K562 (cell line): ENCODE results near the gene EIF5A2. TPM values are rescaled to one million over a fixed set of nuclear protein-coding genes. Genes with fewer than 3 reads are reported as not detected.
A peak's percentile ranks its signal among the peaks of the same experiment; 100 is the strongest.

Experiments
- BDP1 ChIP-seq: IDR thresholded peaks from 3 replicates; pipeline ENCODE4 v1.6.1; 2011; ENCODE audit not compliant: insufficient read length, insufficient read depth
- CHD1 ChIP-seq: fragments of 200-600 bp; sonication (generic); IDR thresholded peaks from one replicate; pipeline ENCODE4 v1.6.1; 2012; ENCODE audit warnings: mild to moderate bottlenecking, moderate library complexity, low read length, inconsistent platforms
- DIDO1 ChIP-seq: fragments of 450-650 bp; IDR thresholded peaks from 2 replicates; pipeline ENCODE4 v1.6.1; 2016; ENCODE audit warnings: low read depth, missing biosample characterization, missing genetic modification characterization
- E2F3 ChIP-seq: fragments of 250-450 bp; sonication (Bioruptor Pico); IDR thresholded peaks from 2 replicates; pipeline ENCODE4 v1.4.0; 2020; ENCODE audit warnings: mild to moderate bottlenecking
- EP300 ChIP-seq: IDR thresholded peaks from 2 replicates; pipeline ENCODE4 v1.6.1; 2012; ENCODE audit warnings: low read length, improper control_type of control experiment
- FOSL1 ChIP-seq: fragments of 200-800 bp; sonication (Bioruptor generic); conservative IDR thresholded peaks from 2 replicates; pipeline ENCODE4 v1.6.1; 2016; ENCODE audit warnings: missing genetic modification characterization, missing compliant biosample characterization
- FOXJ3 ChIP-seq: sonication (generic); formaldehyde crosslinking; IDR thresholded peaks from 2 replicates; pipeline ENCODE4 v1.4.0; 2020; ENCODE audit warnings: mild to moderate bottlenecking, missing genetic modification reagents
- KLF13 ChIP-seq: fragments of 450-650 bp; IDR thresholded peaks from 2 replicates; pipeline ENCODE4 v1.6.1; 2016; ENCODE audit warnings: missing genetic modification characterization, low read depth, mild to moderate bottlenecking, missing compliant biosample characterization, moderate library complexity, borderline replicate concordance
- MAFK ChIP-seq: IDR thresholded peaks from 2 replicates; pipeline ENCODE4 v1.6.1; 2011; ENCODE audit warnings: low read length, improper control_type of control experiment
- MTA2 ChIP-seq: fragments of 450-650 bp; IDR thresholded peaks from 2 replicates; pipeline ENCODE4 v1.6.1; 2016; ENCODE audit warnings: low read depth
- PCBP1 ChIP-seq: fragments of 200-400 bp; formaldehyde crosslinking; IDR thresholded peaks from 2 replicates; pipeline ENCODE4 v1.6.1; 2018; ENCODE audit warnings: mild to moderate bottlenecking, low read depth, low read length; ENCODE audit not compliant: poor library complexity, severe bottlenecking
- PHF20 ChIP-seq: fragments of 450-650 bp; IDR thresholded peaks from 2 replicates; pipeline ENCODE4 v1.6.1; 2018; ENCODE audit not compliant: partially characterized antibody
- PHTF2 ChIP-seq: fragments of 250-450 bp; sonication (Bioruptor Pico); IDR thresholded peaks from 2 replicates; pipeline ENCODE4 v1.5.0; 2021; ENCODE audit warnings: mild to moderate bottlenecking
- POLR2G ChIP-seq: fragments of 200-400 bp; formaldehyde crosslinking; IDR thresholded peaks from 2 replicates; pipeline ENCODE4 v1.6.1; 2017; ENCODE audit warnings: low read depth, mild to moderate bottlenecking, antibody characterized with exemption, low read length, moderate library complexity
- POLR3A ChIP-seq: IDR thresholded peaks from 2 replicates; pipeline ENCODE4 v1.6.1; 2011; ENCODE audit warnings: borderline replicate concordance, mild to moderate bottlenecking, moderate library complexity; ENCODE audit not compliant: insufficient read length, insufficient read depth; ENCODE audit errors: extremely low read depth
- SIN3B ChIP-seq: fragments of 450-650 bp; IDR thresholded peaks from 2 replicates; pipeline ENCODE4 v1.6.1; 2017; ENCODE audit warnings: low read depth, mild to moderate bottlenecking, moderate library complexity
- SLC30A9 ChIP-seq: fragments of 250-450 bp; sonication (Bioruptor Pico); IDR thresholded peaks from 2 replicates; pipeline ENCODE4 v1.8.0; 2022; ENCODE audit warnings: mild to moderate bottlenecking, moderate library complexity
- SMAD2 ChIP-seq: fragments of 150-350 bp; IDR thresholded peaks from 2 replicates; pipeline ENCODE4 v1.6.1; 2014; ENCODE audit warnings: low read depth, mild to moderate bottlenecking, low read length
- TCF7 ChIP-seq: sonication (generic); IDR thresholded peaks from 2 replicates; pipeline ENCODE4 v1.6.1; 2016; ENCODE audit warnings: antibody characterized with exemption, borderline replicate concordance
- XRCC3 ChIP-seq: fragments of 450-650 bp; IDR thresholded peaks from 2 replicates; pipeline ENCODE4 v1.6.1; 2017; ENCODE audit warnings: mild to moderate bottlenecking, moderate library complexity
- ZBTB17 ChIP-seq: fragments of 450-650 bp; formaldehyde crosslinking; IDR thresholded peaks from 2 replicates; pipeline ENCODE4 v1.4.0; 2020; ENCODE audit warnings: mild to moderate bottlenecking
- ZFX ChIP-seq: sonication (generic); formaldehyde crosslinking; IDR thresholded peaks from 2 replicates; pipeline ENCODE4 v1.8.0; 2022; ENCODE audit warnings: mild to moderate bottlenecking, missing genetic modification reagents, moderate library complexity
- ZNF717 ChIP-seq: fragments of 250-450 bp; sonication (Bioruptor Pico); IDR thresholded peaks from 2 replicates; pipeline ENCODE4 v1.5.0; 2021
- polyA plus RNA-seq, 8 experiments: library from polyadenylated mRNA; depleted of rRNA in 4 of 8; stranded (reverse) in 5 of 8; unstranded in 3 of 8; fragments of >200 nt; fragmentation: Nextera tagmentation in 2 of 8; fragmentation: Illumina TruSeq in 1 of 8; extraction: Ambion mirVana in 2 of 8; extraction: Trizol in 1 of 8; gene quantifications; 2 replicates each; pipeline versions ENCODE4 v1.2.1 to v1.2.3, GENCODE V29; 2011 to 2014; ENCODE audit warnings: inconsistent platforms in 1 of 8, missing spikeins in 1 of 8
- total RNA-seq, 7 experiments: library from RNA; depleted of rRNA in 6 of 7; stranded (reverse); fragments of >200 nt in 6 of 7; fragmentation: Illumina TruSeq in 2 of 7; extraction: Trizol in 2 of 7; gene quantifications; 2 replicates each; pipeline versions ENCODE4 v1.2.1 to v1.2.3, GENCODE V29; 2011 to 2021; ENCODE audit warnings: low replicate concordance in 1 of 7
- TF ChIP-seq, protein P1 (sequence below): sonication (generic); formaldehyde crosslinking; IDR thresholded peaks from 2 replicates; pipeline ENCODE4 v1.8.1; 2023; ENCODE audit warnings: mild to moderate bottlenecking, missing genetic modification reagents
- TF ChIP-seq, protein P2 (sequence below): fragments of 450-650 bp; IDR thresholded peaks from 2 replicates; pipeline ENCODE4 v1.6.1; 2016; ENCODE audit warnings: missing biosample characterization, missing genetic modification characterization
- TF ChIP-seq, protein P3 (sequence below): conservative IDR thresholded peaks from 2 replicates; pipeline ENCODE4 v1.6.1; 2011; ENCODE audit warnings: low read depth, mild to moderate bottlenecking, low read length; ENCODE audit not compliant: control insufficient read depth

Gene EIF5A2
- total and polyA plus RNA-seq, 9 of the 15 experiments (the other 6 are each of a cell fraction or from before 2014, with no cell fraction given): 3.9 to 18.3 (median 15.9) TPM

DNA sequence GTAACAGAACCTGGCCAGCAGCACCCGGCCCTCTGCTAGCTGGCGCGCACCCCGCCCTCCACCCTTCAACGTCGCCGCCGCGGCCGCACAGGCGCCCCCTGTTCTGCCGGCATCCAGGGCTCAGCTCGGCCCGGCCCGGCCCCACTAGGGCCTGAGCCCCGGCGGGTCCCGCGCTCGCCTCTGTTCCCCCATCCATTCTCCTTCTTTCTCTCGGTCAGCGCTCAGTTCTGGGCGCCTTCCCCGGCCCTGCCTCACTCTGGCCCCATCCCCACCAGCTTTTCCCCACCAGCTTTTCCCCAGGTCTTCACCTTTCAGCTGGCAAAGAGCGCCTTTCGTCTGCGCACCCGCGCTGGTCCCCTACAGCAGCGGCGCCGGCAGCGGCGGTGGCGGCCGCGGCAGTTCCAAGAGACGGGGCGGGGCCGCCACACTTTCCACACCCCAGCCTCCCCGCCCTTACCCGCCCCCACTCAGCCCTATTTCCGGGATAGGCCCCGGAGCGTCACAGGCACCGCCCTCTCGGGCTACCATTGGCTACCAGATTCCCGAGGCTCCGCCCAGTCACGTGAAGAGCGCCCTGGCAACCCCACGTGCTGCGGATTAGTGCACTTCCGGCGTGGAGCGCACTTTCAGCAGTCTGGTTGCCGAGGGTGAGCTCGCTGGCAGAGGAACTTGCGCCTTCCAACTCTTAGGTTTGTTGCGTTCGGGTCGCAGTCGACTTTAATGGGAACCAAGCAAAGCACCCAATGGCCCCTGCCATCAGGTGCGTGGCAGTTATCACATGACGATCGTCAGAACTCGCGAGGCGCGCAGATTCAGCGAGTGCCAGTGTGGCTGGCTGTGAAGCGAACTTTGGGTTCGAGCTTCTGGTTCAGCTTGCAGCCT is at the start of gene EIF5A2 (continued):
- TF ChIP-seq, protein P1, sequence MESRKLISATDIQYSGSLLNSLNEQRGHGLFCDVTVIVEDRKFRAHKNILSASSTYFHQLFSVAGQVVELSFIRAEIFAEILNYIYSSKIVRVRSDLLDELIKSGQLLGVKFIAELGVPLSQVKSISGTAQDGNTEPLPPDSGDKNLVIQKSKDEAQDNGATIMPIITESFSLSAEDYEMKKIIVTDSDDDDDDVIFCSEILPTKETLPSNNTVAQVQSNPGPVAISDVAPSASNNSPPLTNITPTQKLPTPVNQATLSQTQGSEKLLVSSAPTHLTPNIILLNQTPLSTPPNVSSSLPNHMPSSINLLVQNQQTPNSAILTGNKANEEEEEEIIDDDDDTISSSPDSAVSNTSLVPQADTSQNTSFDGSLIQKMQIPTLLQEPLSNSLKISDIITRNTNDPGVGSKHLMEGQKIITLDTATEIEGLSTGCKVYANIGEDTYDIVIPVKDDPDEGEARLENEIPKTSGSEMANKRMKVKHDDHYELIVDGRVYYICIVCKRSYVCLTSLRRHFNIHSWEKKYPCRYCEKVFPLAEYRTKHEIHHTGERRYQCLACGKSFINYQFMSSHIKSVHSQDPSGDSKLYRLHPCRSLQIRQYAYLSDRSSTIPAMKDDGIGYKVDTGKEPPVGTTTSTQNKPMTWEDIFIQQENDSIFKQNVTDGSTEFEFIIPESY (CRISPR knock-in tag): peak; percentile 99
- TF ChIP-seq CHD1 (no peak), ZNF717 (no peak), E2F3 (CRISPR knock-in tag) (no peak), FOXJ3 (no peak), BDP1 (no peak), DIDO1 (tag) (no peak; the same call in 1 of the 2 replicates), ZFX (CRISPR knock-in tag) (peak; percentile 92), SIN3B (no peak), FOSL1 (tag) (0 out of 2 replicates have a peak, but pooled peaks have one; percentile 16), TCF7 (no peak), PHTF2 (CRISPR knock-in tag) (no peak), PCBP1 (peak; percentile 43), POLR2G (peak; percentile 91), POLR3A (no peak), XRCC3 (no peak), ZBTB17 (CRISPR knock-in tag) (no peak), MTA2 (no peak), SLC30A9 (CRISPR knock-in tag) (no peak), EP300 (no peak), PHF20 (peak; percentile 42), MAFK (no peak), KLF13 (tag) (no peak), SMAD2 (no peak)
- TF ChIP-seq, protein P2, sequence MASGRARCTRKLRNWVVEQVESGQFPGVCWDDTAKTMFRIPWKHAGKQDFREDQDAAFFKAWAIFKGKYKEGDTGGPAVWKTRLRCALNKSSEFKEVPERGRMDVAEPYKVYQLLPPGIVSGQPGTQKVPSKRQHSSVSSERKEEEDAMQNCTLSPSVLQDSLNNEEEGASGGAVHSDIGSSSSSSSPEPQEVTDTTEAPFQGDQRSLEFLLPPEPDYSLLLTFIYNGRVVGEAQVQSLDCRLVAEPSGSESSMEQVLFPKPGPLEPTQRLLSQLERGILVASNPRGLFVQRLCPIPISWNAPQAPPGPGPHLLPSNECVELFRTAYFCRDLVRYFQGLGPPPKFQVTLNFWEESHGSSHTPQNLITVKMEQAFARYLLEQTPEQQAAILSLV (tag): no peak
- TF ChIP-seq, protein P3, sequence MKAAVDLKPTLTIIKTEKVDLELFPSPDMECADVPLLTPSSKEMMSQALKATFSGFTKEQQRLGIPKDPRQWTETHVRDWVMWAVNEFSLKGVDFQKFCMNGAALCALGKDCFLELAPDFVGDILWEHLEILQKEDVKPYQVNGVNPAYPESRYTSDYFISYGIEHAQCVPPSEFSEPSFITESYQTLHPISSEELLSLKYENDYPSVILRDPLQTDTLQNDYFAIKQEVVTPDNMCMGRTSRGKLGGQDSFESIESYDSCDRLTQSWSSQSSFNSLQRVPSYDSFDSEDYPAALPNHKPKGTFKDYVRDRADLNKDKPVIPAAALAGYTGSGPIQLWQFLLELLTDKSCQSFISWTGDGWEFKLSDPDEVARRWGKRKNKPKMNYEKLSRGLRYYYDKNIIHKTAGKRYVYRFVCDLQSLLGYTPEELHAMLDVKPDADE: no peak; the same call in 1 of the 2 replicates
